AML-193 (cell line): ENCODE results near the gene DDT.
"Not testable (repeated sequence)": the region's sequence is repeated elsewhere in the genome, so short reads cannot be mapped to it uniquely, and the experiment has no call there.

Experiments used
- DNase-seq, 2 experiments: peaks; one replicate each; lab custom pipeline; 2025; lab: John Stamatoyannopoulos, UW

DDT gene

DNA sequence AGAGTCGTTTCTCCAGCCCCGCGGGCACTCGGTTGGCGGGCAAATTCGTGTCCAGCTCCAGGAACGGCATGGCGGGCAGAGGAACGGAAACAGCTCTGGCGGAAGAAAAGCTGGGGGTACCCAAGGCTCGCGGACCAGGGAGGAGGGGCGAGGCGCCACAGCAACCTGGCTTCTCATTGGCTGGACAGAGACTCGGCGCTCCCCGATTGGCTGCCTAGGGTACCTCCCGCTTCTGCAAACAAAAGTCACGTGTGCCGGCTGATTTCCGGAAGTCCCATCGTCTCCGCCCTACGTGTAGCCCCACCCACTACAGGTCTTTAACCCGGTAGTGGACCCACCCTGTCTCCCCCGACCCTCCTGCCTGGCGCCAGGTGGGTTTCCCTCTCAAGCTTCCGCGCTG is at the start of gene DDT:
DDT (minus strand) TSS at position 97 of the 400 bp plus-strand sequence; CDS start at position 70, 27 bp downstream.
- not testable (repeated sequence) for DNase-seq

DNA sequence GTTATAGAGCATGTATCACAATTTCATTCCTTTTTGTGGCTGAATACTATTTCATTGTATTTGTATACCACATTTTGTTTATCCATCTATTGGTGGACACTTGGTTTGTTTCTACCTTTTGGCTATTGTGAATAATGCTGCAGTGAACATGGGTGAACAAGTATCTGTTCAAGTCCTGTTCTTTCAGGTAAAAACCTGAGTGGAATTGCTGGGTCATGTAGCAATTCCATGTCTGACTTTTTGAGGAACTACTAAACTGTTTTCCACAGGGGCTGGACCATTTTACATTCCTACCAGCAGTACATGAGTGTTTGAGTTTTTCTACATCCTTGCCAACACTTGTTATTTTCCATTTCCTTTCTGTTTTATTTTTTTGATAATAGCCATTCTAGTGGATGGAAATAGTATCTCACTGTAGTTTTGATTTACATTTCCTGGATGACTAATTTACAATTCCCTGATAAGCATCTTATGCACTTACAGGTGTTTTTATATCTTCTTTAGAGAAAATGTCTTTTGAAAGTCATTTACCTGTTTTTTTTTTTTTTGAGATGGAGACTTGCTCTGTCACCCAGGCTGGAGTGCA is 49.1 kb upstream of the DDT start:
- no peak for DNase-seq

DNA sequence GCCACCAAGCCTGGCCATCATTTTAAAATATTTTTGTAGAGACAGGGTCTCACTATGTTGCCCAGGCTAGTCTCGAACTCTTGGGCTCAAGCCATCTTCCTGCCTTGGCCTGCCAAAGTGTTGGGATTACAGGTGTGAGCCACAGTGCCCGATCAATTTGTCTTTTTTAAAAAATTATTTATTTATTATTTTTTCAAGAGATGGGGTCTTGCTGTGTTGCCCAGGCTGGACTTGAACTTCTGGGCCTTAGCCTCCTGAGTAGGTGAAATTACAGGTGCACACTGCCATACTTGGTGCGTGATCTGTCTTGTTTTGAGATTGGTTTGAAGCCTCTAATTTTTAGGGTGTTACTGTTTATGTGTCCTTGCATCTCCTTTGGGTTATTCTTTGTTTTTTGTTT is 47.1 kb upstream of the DDT start:
- DNase-seq, result no peak

DNA sequence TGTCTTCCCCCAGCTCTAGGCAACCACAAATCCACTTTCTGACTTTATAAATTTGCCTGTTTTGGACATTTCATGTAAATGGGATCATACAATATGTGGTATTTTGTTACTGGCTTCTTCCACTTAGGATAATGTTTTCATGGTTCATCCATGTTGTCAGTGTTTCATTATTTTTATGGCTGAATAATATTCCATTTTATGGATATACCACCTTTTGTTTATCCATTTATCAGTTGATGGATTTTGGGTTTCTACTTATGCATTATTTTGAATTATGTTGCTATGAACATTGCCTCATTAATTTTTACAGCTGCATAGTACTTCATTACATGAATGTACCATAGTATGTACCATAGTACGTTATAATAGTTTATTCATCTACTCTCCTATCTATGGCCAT is 41.9 kb upstream of the DDT start:
- DNase-seq, result no peak

DNA sequence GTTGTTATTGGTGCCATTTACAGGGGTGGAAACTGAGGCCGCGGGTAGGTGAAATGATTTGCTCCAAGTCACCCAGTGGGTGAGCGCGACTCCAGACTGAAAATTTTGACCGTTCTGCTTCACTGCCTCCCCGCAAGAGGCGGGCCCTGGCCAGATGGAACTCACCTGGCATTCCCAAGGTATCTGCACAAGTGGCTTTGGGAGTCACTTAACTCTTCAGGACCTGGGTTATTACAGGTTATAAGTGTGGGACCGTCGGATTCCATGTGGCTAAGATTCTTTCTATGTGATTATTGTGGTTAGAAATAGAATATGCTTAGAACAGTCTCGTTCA is 37.5 kb upstream of the DDT start:
- DNase-seq, result peak in 1 of 2 experiments; percentile 36

DNA sequence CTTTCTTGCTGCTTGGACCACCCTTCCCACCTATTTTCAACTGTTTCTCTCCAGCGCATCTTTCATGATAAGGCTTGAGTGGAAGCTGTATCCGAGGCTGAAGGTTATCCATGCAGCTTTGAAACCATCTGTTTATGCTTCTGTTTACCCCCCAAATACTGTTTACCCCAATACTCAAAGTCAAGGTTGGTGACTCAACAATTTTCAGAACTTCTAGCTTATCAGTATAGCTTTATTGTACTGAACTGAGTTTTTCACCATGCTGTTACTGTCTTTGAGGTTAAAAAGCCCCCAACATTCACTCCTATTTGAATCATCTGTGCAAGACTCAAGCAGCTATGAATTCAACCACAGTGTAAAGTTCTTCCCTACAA is 35.8 kb upstream of the DDT start:
- DNase-seq, result no peak

DNA sequence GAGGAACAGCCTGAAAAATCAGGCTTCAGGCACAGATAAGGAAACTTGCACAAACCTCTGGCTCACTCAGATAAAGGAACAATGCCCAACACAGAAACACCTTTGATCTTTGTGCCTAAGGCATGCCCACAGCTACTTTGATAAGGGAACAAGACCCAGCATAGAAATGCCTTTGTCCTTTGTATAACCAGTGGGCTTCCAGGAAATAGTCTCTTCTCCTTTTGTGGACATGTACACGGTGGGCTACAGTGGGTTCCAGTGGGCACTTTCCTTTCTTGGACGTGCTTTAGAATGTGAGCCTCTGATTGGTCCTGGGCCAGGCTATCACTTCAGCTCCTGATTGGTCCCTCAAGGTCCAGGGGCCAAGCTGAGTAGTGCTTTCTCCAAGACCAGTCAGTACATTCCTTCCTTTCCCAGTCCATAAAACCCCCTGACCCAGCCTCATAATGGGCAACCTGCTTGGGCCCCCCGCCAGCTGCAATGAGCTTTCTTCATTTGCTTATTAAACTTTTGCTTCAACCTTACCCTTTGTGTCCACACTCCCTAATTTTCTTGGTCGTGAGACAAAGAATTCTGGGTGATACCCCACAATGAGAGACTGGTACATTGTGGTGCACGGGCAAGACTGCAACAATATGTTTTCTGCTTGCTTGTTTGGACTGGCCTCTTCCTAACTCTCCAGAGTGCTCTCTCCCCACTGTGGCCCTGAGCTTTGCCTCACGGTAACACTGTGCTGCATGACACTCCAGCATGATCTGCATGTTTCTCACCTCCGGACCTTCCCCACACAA is 35.2 kb upstream of the DDT start:
- DNase-seq, result no peak

DNA sequence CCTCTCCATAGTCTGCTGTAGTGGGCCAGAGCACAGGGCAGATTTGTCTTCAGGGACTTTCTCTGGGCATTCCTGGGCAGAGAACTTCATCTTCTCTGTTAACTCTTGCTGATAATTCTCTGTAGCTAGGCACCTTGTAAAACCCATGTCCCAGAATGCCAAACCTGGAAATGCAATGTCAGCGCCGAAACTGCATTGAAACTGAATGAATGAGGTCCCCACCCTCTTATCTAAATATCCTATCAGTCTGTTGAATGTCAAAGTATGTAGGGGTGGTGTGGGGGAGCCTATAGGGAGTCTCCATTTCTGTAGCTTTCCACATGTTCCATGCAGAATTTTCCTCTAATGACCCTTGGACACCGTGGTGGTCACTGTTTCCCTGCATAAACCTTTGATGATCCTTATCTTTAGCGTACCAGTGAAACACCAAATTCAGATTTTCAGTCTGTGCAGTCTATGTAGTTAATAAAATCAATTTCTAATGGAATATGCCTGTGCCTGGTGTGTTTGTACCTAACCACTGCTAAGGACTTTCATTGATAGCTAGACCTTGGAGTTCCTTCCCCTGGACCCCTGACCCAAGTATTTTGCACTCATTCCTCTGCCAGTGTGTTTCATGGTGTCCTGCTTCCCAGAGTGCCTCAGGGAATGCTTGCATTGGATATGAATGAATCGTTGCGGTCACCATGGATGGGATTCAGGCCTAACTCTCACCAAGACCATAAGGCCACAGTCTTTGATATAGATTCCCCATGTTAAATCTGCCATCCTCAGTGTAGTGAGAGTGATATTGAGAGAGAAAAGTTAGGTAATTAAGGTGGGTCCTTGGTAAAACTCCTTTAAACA is 34.4 kb upstream of the DDT start:
- DNase-seq, result no peak

DNA sequence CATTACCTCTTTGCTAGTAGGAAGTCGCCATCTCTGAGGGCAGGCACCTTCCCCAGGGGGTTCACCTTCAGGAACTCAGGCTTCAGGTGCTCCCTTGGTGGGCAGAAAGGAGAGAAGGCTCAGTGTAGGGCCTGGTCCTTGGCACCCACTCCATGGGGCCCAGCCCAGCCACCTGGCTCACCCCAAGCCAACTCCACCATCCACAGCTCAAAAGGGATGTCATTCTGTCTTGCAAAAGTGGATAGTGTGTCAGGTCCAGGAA is 33.7 kb upstream of the DDT start:
- DNase-seq, result no peak

DNA sequence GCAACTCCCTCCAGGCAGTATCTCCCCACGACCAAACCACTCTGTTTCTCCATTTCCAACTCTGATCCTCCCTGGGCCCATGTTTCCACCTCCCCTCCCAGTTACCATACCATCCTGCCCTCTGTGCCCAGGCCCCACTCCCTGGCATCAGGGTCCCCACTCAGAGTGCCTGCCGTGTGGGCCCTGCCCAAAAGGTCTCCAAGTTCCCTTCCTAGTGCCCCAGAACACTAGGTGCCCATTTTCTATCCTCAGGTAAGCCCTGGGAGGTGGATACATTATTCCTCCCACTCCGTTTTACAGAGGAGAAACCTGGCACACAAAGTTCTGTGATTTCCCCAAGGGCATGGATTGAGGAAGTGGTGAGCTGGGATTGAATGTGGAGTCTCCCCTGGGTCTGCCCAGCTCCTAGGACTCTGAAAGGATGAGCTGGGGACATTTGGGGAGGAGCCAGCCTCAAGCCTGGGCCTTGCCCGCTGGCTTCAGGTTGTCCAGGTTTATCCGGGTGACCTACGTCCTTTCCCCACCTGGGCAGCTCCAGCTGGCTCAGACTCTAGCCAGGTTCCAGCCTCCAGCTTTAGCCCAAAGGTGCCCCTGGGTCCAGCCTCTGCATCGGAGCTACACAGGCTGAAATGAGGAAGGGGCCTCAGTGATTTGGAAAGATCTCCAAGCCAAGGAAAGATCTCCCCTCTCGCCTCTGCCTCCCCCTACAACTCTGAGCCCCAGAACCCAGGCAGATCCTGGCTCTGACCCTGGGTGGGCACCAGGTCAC is 33.2 kb upstream of the DDT start:
- no peak for DNase-seq

DNA sequence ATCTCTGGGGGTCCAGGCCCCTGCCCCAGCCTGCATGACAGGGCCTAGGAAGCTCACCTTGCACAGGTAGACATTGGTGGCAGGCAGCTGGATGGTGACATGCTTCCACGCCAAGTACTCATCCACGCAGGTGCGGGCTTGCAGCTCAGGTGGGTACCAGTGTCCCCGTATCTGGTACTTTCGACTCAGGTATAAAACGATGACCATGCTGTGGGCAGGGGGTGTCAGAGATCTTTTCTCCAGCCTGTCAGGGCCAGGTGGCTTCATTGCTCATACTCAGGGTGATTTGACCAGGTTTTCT is 32.6 kb upstream of the DDT start:
- DNase-seq, result no peak

DNA sequence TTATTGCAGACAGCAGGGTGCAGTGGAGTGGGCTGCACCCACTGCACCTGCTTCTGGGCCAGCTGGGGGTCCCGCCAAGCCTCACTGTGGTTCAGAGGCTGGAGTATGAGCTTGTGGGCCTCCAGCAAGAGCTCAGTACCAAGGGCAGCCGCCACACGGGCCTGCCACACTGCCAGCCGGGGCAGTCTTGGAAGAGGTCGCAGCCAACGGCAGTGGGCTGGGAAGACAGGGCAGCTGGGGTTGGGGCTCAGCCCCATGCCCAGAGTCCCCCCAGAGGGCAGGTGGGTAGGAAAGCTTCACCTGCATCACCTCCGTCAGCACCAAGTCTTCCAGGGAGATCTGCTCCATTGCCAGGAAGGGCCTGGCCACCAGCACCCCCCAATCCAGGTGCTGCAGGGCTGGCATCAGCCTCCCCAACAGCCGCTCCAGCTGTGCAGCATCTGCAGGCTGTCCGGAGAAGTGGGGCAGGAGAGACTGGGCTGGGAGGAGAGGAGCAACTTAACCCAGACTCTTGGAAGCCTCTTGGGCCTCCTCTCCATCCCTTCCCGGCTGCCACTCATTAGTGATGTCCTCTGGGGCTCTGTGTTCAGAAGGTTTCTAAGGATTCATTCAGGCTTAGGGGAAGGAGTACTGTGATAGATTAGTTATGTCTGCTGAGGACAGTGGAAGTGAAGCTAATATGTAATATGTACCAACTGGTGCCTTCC is 32.1 kb upstream of the DDT start:
- DNase-seq, result no peak

DNA sequence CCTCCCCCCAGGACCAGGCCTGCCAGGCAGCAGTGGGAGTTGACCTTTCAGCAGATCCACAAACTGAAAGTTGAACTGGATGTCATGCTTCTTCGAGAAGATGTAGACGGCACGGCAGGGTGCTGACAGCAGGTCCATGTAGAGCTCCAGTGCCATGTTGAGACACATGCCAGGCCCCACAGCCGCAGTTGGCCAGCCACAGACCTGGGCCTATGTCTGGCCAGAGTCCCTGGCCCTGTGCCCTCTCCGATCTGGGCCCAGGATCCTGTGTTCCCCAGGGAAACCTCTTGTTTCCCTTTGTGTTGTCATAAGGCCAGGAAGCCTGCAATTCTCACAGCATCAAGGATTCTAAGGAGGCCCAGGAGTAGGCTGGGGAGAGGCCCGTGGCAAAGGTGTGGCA is 31.0 kb upstream of the DDT start, which contains the start of gene GSTT4:
GSTT4 (minus strand) TSS at position 253 of the 400 bp plus-strand sequence; CDS start at position 156, 97 bp downstream.
- DNase-seq, result no peak

DNA sequence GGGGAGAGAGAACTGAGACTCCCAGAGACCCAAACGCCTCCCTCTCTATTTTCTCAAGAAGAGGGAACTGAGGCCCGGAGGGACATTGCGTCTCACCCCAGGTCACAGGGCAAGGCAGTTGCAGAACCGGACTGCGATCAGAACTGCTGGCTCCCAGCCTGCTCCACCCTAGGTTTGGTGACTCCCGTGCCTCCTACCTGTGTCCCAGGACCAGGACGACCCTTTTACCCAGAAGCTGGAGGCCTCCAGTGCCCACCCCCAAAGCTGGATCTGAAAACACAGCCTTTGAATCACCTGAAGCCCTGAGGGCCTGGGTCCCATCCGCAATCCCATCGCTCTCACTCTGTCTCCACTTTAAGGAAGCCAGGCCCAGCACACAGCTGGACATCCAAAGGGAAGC is 29.6 kb upstream of the DDT start:
- DNase-seq, result no peak

DNA sequence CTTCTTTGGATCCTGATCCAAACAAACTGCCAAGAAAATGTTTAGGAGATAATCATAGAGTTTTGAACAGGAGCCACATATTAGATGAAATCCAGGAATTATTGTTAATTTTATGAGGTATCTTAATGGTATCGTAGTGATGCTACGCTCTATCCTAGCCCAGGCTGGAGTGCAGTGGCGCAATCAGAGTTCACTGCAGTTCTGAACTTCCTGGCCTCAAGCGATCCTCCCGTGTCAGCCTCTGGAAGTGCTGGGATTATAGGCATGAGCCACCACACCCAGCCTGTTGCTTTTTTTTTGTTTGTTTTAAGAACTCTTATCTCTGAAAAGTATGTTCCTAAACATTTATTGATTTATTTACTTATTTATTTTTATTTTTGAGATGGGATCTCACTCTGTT is 28.6 kb upstream of the DDT start:
- no peak for DNase-seq

DNA sequence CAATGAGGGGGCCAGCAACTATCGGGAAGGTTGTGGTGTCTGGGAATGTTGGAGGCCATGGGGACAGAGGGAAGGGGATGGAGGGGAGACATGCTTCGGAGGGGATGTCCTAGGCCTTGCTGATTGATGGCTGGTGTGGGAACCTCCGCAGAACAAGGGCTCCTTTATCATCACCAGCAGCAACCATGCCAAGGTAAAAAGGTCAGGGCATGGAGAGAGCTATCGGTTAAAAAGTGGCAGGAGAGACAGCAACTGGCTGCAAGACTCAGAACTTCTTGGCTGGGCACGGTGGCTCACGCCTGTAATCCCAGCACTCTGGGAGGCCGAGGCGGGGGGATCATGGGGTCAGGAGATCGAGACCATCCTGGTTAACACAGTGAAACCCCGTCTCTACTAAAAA is 28.0 kb upstream of the DDT start:
- DNase-seq, result no peak

DNA sequence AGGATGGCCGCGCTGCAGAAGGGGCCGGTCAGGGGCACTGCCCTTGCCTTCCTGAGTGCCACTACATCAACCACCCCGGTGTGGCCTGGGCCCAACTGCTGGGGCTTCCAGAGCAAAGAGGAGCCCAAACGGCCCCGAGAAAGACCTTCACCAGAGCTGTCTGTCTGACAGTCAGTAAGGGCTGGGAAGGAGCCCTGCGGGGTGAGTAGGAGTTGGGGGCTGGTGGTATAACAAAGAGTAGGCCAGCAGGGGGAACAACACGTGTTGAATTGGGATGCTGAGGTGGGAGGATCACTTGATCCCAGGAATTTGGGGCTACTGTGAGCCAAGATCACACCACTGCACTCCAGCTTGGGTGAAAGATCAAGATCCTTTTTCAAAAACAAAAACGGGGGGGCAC is 27.1 kb upstream of the DDT start:
- DNase-seq, result no peak

DNA sequence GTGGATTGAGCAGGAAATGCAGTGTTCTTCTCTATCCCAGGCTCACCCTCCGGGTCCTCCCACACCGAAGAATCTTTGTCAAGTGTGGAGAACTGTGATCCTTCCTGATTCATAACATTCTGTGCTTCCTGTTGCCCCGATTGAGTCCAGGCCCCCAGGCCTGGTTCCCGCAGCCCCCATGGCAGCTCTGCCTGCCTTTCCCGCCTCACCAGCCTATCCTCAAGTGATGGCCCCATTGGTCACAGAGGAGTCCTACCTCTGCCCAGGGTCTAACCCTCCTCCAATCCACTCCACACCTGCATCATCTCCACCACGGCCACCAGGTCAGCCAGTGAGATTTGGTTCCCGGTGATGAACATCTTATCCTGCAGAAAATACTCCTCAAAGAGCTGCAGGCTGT is 25.5 kb upstream of the DDT start:
- not testable (repeated sequence) for DNase-seq

DNA sequence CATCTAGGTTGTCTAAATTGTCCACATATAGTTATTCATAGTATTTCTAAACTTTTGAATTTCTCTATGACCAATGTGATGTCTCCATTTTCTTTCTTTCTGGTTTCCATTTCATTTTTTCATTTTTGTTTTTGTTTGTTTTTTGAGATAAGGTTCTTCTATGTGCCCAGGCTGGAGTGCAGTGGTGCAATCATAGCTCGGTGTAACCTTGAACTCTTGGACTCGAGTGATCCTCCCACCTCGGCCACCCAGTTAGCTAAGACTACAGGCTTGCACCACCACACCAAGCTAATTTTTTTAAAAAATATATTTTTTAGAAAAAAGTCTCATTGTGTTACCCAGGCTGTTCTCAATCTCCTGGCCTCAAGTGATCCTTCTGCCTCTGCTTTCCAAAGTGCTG is 22.9 kb upstream of the DDT start:
- no peak for DNase-seq

DNA sequence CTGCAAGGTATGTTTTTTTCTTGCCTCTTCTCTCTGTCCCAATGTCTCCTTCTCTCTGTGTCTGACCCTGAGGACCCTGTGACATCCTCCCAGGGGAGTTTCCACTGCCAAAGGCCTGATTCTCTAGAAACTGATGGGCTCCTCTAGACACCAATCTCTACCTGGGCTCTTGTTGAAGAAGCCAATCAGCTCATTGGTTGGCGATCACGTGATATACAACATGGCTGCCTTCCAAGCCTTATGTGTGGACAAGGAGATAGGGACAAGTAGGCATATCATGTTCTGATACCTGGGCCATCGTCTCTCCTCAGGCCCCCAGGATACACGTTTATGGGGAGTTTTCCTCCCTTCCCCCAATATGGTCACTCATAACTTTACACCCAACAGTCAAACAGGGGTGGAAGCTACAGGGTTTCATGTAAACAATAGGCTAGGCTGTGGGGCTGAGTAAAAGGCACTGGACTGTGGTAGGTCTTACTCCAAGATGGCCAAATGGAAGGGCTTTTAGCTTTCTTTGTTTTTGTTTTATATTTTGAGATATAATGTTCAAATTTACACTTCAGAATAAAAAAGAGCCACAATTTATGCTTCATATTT is 19.4 kb upstream of the DDT start:
- DNase-seq, result not testable (repeated sequence)

DNA sequence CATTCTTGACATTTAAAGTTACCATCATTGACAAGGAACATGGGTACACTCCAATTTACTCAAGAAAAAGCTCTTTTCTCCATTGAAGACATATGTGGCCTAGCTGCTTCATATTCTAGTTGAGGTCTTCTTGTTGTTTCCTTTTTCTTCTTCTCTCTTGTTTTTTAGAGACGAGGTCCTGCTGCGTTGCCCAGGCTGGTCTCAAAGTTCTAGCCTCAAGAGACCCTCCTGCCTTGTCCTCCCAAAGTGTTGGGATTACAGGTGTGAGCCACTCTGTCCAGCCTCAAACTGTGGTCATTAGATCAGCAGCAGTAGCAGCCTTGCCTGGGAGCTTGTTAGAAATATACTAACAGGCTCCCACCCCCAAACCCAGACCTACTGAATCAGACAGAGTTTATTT is 18.8 kb upstream of the DDT start:
- DNase-seq, result not testable (repeated sequence)
